Ectodermal cell (in vitro differentiated cells): Measurements from ENCODE around the gene SLCO2B1. TPM values are rescaled to one million over a fixed set of nuclear protein-coding genes. Genes with fewer than 3 reads are reported as not detected.
"Not testable (repeated sequence)": the region's sequence is repeated elsewhere in the genome, so short reads cannot be mapped to it uniquely, and the experiment has no call there.

Experiments used
- H3K27ac ChIP-seq: 2 replicates; pipeline ENCODE4 v1.7.0; 2013; ENCODE audit warnings: mild to moderate bottlenecking, low read depth, low read length; ENCODE audit not compliant: insufficient read depth, poor library complexity, severe bottlenecking
- H3K27me3 ChIP-seq: 2 replicates; pipeline ENCODE4 v1.7.0; 2013; ENCODE audit warnings: mild to moderate bottlenecking, low read length; ENCODE audit not compliant: insufficient read depth, control insufficient read depth, poor library complexity, severe bottlenecking
- H3K36me3 ChIP-seq: one replicate; pipeline ENCODE4 v1.7.0; 2013; ENCODE audit warnings: low read length; ENCODE audit not compliant: control insufficient read depth, insufficient read depth
- H3K4me1 ChIP-seq: one replicate; pipeline ENCODE4 v1.7.0; 2013; ENCODE audit warnings: low read length; ENCODE audit not compliant: control insufficient read depth, insufficient read depth
- H3K4me3 ChIP-seq: 2 replicates; pipeline ENCODE4 v1.7.0; 2013; ENCODE audit warnings: low read depth, low read length, control low read depth; ENCODE audit not compliant: insufficient read depth
- H3K9me3 ChIP-seq: 2 replicates; pipeline ENCODE4 v1.7.0; 2013; ENCODE audit warnings: mild to moderate bottlenecking, low read length, moderate library complexity; ENCODE audit not compliant: control insufficient read depth
- WGBS, 2 experiments: methylation state at CpG; one replicate each; pipeline ENCODE4 v1.1.7; 2013; ENCODE audit warnings: missing lambda C conversion rate in 2 of 2; 5-methylcytosine and 5-hydroxymethylcytosine counted together
- polyA plus RNA-seq, 4 experiments: library from polyadenylated mRNA; stranded (reverse); fragments of 50-300 nt; gene quantifications; one replicate each; pipeline ENCODE4 v1.2.3, GENCODE V29; 2013

Gene SLCO2B1, protein sequence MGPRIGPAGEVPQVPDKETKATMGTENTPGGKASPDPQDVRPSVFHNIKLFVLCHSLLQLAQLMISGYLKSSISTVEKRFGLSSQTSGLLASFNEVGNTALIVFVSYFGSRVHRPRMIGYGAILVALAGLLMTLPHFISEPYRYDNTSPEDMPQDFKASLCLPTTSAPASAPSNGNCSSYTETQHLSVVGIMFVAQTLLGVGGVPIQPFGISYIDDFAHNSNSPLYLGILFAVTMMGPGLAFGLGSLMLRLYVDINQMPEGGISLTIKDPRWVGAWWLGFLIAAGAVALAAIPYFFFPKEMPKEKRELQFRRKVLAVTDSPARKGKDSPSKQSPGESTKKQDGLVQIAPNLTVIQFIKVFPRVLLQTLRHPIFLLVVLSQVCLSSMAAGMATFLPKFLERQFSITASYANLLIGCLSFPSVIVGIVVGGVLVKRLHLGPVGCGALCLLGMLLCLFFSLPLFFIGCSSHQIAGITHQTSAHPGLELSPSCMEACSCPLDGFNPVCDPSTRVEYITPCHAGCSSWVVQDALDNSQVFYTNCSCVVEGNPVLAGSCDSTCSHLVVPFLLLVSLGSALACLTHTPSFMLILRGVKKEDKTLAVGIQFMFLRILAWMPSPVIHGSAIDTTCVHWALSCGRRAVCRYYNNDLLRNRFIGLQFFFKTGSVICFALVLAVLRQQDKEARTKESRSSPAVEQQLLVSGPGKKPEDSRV
- not detected for polyA plus RNA-seq (2013, experiment 1 of 4)
- polyA plus RNA-seq (2013, experiment 2 of 4) = 0.18 TPM
- polyA plus RNA-seq (2013, experiment 3 of 4) = 0.64 TPM
- polyA plus RNA-seq (2013, experiment 4 of 4) = not detected

GRCh38 chr11:75150879-75151278 lies at the start of gene SLCO2B1:
SLCO2B1 (plus strand) TSS chr11:75151107; CDS start chr11:75151382, 275 bp downstream.
- 81 to 86% methylated on average over 4 of the region's 4 CpGs for WGBS, 2 experiments
- H3K4me3 ChIP-seq = no peak within 1 kb of the TSS
- H3K27ac ChIP-seq = no peak within 1 kb of the TSS
- no peaks in the 10 kb centered on the region for H3K4me1 ChIP-seq
- no peaks in the 10 kb centered on the region for H3K36me3 ChIP-seq
- H3K27me3 ChIP-seq = no peaks in the 10 kb centered on the region
- no peaks in the 10 kb centered on the region for H3K9me3 ChIP-seq

- WGBS, 2 experiments = 94% methylated on average over 8 of the region's 8 CpGs
- no peaks in the 10 kb centered on the region for H3K4me1 ChIP-seq
- H3K36me3 ChIP-seq = no peaks in the 10 kb centered on the region
- no peaks in the 10 kb centered on the region for H3K27me3 ChIP-seq
- no peaks in the 10 kb centered on the region for H3K9me3 ChIP-seq
- no peak overlapping the region for H3K27ac ChIP-seq
- no peak overlapping the region for H3K4me3 ChIP-seq
These were observed 49.3 kb upstream of the SLCO2B1 start for GRCh38 chr11:75101424-75102128.

DNA sequence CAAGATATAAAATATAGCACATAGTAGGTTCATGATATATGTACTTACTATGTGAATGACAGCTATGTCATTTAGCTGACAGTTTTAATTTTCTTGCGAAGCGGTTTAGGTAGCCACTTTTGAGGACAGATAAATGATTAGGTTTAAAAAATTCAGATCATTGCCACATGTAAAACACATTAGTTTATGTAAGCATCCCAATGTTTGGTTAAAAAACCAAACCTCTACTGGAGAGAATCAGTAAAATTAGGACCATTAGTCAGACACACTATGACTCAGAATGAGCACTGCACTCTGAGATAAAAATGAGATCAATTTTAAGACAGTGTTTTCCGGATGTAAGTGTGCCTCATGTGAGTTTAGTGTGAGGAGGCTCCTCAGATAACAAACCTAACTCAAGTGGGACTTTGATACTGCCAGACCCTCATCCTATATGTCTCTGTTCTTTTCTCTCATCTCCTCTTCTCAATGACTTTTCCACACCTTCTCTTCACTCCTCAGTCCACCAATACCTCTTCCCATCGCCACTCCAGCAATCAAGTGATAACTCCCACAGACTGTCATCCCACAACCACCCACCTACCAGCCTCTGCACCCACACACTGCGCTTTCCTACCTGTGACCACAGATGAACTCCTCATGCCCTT lies 47.4 kb upstream of the SLCO2B1 start:
- H3K9me3 ChIP-seq = no peaks in the 10 kb centered on the region
- whole genome bisulfite sequencing, 2 experiments = 94 to 96% methylated on average over 5 of the region's 5 CpGs
- H3K4me3 ChIP-seq = no peak overlapping the region
- H3K27me3 ChIP-seq = no peaks in the 10 kb centered on the region
- no peak overlapping the region for H3K27ac ChIP-seq
- no peaks in the 10 kb centered on the region for H3K36me3 ChIP-seq
- no peaks in the 10 kb centered on the region for H3K4me1 ChIP-seq

DNA sequence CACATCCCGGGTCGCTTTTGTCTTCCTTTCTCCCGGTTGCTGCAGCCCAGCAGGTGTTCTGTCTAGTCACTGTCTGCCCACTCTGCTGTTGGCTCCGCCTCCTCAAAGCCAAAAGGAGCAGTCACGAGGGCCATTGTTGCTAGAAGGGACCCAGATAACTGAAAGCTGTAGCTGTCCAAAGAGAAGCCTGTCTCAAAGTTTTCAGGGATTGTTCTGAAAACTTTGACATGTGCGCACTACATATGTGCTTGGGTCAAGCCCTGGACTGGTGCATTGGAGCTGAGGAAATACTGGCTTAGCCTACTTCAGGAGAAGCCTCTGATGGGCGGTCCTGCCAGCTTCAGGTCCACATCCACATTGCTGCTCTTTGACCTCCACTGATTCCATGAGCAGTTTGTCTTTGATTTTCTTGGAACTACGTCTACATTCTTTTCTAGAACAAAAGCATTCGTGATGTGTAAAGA lies 45.4 kb upstream of the SLCO2B1 start:
- Histone ChIP-seq H3K27ac (no peak overlapping the region), H3K27me3 (no peaks in the 10 kb centered on the region), H3K4me3 (no peak overlapping the region), H3K4me1 (no peaks in the 10 kb centered on the region), H3K9me3 (no peaks in the 10 kb centered on the region), H3K36me3 (no peaks in the 10 kb centered on the region)
- 50 to 51% methylated on average over 9 of the region's 9 CpGs for WGBS, 2 experiments

- H3K9me3 ChIP-seq, H3K4me1 ChIP-seq, H3K27ac ChIP-seq, H3K4me3 ChIP-seq, H3K27me3 ChIP-seq, H3K36me3 ChIP-seq: not testable (repeated sequence)
- 91 to 92% methylated on average over 2 of the region's 2 CpGs for WGBS, 2 experiments
These were observed 44.8 kb upstream of the SLCO2B1 start for GRCh38 chr11:75105967-75106681.

- WGBS, 2 experiments = 73 to 81% methylated on average over 4 of the region's 4 CpGs
- no peak overlapping the region for H3K27ac ChIP-seq
- no peaks in the 10 kb centered on the region for H3K4me1 ChIP-seq
These were observed 43.7 kb upstream of the SLCO2B1 start for GRCh38 chr11:75107187-75107586.

DNA sequence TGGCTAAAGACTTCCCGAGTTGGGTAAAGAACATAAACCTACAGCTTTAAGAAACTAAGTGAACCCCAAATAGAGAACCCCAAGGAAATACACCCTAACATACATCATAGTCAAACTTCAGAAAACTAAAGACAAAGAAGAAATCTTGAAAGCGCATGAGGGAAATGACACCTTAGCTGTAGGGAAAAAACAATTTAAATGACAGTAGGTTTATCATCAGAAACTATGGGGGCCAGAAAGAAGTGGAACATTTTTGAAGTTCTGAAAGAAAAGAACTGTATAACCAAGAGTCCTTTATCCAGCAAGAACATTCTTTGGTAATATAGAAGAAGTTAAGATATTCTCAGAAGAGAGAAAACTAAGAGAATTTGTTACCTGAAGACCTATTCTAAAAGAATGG lies 38.7 kb upstream of the SLCO2B1 start:
- H3K36me3 ChIP-seq = no peaks in the 10 kb centered on the region
- WGBS, 2 experiments = 92 to 94% methylated on average over 2 of the region's 2 CpGs
- no peak overlapping the region for H3K4me3 ChIP-seq
- H3K27me3 ChIP-seq = no peaks in the 10 kb centered on the region
- no peaks in the 10 kb centered on the region for H3K4me1 ChIP-seq
- H3K27ac ChIP-seq = no peak overlapping the region
- H3K9me3 ChIP-seq = no peaks in the 10 kb centered on the region

More at GRCh38 chr11:75107187-75107586, 43.7 kb upstream of the SLCO2B1 start:
- no peaks in the 10 kb centered on the region for H3K9me3 ChIP-seq
- no peaks in the 10 kb centered on the region for H3K27me3 ChIP-seq
- no peaks in the 10 kb centered on the region for H3K36me3 ChIP-seq
- no peak overlapping the region for H3K4me3 ChIP-seq

- no peaks in the 10 kb centered on the region for H3K27me3 ChIP-seq
- H3K4me3 ChIP-seq = no peak overlapping the region
- no peak overlapping the region for H3K27ac ChIP-seq
- H3K4me1 ChIP-seq = no peaks in the 10 kb centered on the region
- no peaks in the 10 kb centered on the region for H3K36me3 ChIP-seq
- 25 to 63% methylated on average over 1 of the region's 1 CpG for WGBS, 2 experiments
- H3K9me3 ChIP-seq = peaks cover 2% of the 10 kb centered on the region
These were observed 37.9 kb upstream of the SLCO2B1 start for GRCh38 chr11:75113030-75113429.

DNA sequence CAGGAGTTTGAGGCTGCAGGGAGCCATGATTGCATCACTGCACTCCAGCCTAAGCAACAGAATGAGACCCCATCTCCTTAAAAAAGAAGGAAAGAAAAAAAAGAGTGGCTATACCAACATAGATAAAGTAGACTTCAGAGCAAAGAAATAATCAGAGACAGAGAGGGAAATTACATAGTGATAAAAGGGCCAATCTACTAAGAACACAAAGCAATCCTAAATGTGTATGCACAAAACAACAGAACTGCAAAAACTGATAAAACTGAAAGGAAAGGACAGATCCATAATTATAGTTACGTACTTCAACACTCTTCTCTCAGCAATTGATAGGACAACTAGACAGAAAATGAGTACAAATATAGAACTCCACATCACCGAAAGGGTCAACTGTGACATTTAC lies 36.4 kb upstream of the SLCO2B1 start:
- no peak overlapping the region for H3K27ac ChIP-seq
- H3K4me3 ChIP-seq = no peak overlapping the region
- 91 to 97% methylated on average over 2 of the region's 2 CpGs for WGBS, 2 experiments
- H3K9me3 ChIP-seq = peaks cover 2% of the 10 kb centered on the region
- H3K27me3 ChIP-seq = no peaks in the 10 kb centered on the region
- H3K36me3 ChIP-seq = no peaks in the 10 kb centered on the region
- H3K4me1 ChIP-seq = no peaks in the 10 kb centered on the region
